ENCODE data around the gene SLC35B2. TPM values are rescaled to one million over a fixed set of nuclear protein-coding genes. Genes with fewer than 3 reads are reported as not detected.

SLC35B2 gene
- total RNA-seq, 1 donor from 2014 or later = 38.0 TPM

DNA sequence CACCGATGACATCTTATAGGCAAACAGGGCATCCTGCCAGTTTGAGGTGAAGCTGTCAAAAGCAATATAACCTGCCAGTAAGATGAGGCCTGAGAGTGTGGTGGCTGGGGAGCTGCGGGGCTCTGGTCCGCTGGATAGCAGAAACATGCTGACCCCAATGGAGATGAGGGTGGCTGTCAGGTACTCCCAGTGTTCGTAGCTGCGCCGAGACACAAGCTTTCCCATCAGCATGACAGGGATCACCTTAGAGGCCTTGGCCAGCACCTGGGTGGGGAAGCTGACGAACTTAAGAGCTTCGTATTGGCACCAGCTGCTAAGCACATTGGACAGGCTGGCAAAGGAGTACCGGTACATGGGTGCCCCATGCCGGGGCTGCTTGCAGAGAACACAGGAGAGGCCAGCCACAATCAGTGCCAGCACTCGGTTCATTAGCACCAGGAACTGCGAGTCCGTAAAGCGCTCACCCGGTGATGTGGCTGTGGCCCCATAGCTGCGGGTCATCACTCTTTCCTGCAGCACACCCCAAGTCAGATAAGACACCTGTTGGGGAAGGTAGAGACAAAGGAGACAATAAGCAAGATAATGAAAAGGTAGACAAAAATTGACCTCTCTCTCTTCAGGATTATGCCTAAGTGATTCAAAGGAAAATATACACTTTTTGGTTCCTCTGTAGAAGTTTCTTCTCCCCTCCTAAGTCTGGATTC, 2.1 kb downstream of the SLC35B2 start:
- DNase-seq (ENCODE audit: low read depth in 2 of 2) = no peak

DNA sequence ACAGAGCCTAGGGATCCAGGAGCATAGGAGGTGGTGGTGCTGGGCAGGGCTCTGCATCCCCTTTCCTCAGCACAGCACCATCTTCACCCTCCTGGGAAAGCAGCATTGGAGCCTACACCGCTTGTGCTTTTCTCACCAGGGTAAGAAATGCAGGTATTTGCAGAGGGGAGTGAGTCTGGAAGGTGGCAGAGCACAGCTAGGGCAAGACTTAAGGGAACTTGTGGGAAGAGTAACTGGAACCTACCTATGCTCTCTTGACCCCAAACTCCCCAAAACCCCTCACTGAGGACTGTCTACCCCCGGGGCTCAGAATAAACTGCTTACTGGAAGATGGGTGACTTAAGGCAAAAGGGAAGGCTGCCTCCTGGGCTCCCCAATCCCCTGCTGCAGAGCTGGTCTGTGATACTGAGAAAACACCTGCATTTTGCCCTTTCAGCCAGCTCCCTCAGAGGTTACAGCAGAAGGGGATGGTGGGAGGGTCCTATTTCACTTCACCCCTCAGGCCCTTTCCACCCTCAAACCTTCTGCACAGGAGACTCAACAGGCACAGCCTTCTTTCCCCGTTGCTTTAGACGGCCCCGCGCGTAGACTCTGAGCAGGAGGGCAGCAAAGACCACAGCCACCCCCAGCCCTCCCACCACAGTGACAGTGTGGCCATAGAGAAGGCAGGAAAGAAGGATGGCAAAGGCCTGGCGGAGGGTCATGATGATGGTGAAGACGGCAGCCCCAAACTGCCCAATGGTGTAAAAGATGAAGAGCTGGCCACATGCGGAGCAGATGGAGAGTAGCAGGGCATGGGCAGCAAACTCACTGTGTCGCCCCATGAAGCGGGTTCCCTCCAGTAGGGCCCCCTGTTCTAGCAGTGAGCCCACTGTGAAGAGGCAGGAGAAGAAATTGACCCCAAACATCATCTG, 2.9 kb downstream of the SLC35B2 start:
- no peak for DNase-seq (ENCODE audit: low read depth in 2 of 2)

DNA sequence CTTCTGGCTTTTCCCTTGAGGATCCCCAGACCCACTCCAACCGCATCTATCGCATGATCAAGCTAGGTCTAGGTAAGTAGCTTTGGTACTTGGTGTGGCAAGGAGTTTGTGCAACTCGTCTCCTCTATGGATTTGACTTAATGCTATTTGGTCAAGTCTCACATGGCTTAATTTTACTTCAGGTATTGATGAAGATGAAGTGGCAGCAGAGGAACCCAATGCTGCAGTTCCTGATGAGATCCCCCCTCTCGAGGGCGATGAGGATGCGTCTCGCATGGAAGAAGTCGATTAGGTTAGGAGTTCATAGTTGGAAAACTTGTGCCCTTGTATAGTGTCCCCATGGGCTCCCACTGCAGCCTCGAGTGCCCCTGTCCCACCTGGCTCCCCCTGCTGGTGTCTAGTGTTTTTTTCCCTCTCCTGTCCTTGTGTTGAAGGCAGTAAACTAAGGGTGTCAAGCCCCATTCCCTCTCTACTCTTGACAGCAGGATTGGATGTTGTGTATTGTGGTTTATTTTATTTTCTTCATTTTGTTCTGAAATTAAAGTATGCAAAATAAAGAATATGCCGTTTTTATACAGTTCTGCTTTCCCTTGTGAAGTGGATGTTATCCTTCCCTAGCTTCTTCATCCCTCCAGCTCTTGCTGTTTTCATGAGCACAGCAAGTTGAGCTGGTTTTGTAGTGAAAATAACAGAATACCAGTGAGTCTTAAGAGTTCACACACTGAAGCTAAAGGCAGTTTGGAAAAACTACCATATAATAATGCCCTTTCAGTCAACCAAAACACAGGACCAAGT, 3.8 kb downstream of the SLC35B2 start:
- peak in 1 of 2 donors; percentile 53 for DNase-seq (ENCODE audit: low read depth in 2 of 2)

DNA sequence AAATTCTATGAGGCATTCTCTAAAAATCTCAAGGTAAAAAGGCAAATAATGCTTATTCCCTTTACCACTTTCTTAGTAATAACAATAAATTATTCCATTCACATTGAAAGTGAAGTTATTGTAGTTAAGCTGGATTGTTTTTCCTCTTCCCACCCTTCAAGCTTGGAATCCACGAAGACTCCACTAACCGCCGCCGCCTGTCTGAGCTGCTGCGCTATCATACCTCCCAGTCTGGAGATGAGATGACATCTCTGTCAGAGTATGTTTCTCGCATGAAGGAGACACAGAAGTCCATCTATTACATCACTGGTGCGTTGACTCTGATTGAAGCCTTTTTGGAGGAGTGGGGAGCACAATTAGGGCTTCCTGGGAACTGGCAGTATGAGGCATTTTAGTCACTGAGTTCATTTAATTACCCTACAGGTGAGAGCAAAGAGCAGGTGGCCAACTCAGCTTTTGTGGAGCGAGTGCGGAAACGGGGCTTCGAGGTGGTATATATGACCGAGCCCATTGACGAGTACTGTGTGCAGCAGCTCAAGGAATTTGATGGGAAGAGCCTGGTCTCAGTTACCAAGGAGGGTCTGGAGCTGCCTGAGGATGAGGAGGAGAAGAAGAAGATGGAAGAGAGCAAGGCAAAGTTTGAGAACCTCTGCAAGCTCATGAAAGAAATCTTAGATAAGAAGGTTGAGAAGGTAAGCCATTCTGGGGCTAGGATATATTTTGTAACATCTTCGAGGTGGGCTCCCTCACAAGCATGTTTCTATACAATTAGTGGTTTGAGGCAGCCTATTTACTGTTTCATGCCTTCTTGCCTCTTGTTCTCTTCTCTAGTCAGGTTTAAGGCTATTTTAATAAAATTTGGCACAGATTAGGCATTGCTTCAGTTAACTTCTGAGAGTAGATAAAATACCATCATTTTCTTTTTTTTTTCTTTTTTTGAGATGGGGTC, 5.5 kb downstream of the SLC35B2 start:
- no peak for DNase-seq (ENCODE audit: low read depth in 2 of 2)

DNA sequence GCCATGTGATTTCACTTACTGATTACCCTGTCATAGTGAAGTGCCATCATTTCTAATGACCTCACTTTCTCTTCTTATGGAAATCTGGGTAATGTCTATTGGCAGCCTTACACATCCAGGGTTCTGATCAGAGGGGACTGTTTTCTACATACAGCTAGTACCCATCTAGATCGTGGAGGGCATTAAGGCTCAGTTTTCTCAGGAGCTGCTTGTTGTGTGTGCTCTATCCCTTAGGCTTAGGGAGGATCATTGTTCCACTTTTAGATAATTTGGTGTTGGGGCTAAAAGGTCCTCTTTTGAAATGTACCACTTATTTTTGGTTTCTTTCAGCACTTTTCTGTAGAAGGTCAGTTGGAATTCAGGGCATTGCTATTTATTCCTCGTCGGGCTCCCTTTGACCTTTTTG, 6.6 kb downstream of the SLC35B2 start:
- DNase-seq (ENCODE audit: low read depth in 2 of 2) = no peak

DNA sequence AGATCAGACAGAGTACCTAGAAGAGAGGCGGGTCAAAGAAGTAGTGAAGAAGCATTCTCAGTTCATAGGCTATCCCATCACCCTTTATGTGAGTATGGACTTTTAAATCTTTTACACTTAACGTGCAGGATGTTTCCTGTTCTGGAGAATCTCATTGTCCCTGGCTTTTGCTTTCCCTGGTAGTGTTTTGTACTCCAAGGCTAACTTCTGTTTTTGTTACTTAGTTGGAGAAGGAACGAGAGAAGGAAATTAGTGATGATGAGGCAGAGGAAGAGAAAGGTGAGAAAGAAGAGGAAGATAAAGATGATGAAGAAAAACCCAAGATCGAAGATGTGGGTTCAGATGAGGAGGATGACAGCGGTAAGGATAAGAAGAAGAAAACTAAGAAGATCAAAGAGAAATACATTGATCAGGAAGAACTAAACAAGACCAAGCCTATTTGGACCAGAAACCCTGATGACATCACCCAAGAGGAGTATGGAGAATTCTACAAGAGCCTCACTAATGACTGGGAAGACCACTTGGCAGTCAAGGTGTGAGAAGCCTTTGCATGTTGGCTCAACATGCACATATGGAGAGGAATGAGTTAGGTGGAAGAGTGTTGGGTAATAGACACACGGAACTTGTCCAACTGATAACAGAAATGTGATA, 7.1 kb downstream of the SLC35B2 start:
- DNase-seq (ENCODE audit: low read depth in 2 of 2) = no peak

DNA sequence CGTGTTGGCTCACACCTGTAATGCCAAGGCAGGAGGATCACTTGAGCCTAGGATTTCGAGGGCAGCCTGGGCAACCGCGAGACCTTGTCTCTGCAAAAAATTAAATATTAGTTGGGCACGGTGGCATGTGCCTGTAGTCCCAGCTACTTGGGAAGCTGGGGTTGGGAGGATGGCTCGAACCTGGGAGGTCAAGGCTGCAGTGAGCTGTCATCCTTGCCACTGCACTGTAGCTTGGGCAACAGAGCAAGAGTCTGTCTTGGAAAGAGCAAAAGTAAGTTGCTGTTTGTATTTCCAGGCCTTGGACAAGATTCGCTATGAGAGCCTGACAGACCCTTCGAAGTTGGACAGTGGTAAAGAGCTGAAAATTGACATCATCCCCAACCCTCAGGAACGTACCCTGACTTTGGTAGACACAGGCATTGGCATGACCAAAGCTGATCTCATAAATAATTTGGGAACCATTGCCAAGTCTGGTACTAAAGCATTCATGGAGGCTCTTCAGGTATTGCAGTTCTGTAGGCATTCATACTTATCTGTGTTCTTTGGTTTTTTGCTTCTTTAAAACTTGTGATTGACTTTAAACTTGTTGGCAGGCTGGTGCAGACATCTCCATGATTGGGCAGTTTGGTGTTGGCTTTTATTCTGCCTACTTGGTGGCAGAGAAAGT, 8.1 kb downstream of the SLC35B2 start:
- no peak for DNase-seq (ENCODE audit: low read depth in 2 of 2)

DNA sequence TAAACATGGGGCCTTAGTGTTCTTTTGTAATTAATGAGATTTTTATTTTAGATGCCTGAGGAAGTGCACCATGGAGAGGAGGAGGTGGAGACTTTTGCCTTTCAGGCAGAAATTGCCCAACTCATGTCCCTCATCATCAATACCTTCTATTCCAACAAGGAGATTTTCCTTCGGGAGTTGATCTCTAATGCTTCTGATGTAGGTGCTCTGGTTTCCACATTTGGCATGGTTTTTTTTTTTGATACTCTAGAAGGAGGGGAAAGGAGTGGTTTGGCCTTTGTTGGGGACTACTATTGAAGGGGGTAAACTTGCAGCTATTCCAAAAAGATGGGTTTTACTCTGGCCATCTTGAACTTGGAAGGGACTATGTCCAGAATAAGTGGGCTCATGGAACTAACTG, 8.7 kb downstream of the SLC35B2 start:
- DNase-seq (ENCODE audit: low read depth in 2 of 2) = no peak

DNA sequence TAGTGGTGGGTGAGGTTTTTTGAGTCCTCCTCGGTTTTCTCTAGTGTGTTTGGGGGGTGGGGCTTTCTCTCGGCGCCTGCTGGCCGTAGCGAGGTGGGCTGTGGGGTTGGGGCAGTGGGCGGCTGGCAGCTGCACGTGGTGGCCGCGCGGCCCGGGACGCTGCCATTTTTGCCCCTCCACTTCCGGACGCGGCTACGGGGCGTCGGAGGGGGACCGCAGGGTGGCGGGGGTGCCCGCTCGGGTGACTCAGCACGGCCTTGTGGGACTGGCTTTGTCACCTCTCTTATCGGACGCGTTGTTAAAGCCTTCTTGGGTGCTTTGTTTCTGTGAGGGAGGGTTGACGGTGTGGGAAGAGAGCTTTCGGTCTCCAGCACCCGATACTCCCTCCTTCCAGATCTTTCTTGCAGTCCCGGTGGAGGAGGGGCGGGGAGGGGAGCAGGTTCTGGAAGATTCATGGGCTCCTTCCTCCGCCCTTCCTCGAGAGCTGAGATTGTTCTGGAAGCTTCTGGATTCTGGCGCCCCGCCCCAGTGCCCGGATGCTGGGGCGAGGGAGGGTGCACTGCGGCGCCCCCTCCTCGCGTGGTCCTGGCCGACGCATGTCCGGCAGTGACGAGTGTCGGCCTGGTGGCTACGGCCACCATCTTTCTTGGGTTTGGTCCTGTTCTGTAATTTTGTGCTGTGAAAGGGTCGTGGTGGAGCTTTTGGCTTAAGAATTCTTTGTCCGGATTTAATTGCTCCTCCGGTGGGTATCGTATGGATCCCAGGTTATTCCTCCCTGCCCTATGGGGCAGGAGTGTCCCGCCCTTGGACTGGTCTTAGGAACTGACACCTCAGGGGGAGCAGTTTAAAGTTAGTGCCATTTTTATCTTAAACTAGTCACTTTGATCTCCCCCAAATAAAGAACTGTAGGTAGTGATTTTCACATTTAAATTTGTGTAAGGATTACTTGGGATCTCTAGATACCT, 9.7 kb downstream of the SLC35B2 start:
- peak; percentile 45 to 72 for DNase-seq (ENCODE audit: low read depth in 2 of 2)

DNA sequence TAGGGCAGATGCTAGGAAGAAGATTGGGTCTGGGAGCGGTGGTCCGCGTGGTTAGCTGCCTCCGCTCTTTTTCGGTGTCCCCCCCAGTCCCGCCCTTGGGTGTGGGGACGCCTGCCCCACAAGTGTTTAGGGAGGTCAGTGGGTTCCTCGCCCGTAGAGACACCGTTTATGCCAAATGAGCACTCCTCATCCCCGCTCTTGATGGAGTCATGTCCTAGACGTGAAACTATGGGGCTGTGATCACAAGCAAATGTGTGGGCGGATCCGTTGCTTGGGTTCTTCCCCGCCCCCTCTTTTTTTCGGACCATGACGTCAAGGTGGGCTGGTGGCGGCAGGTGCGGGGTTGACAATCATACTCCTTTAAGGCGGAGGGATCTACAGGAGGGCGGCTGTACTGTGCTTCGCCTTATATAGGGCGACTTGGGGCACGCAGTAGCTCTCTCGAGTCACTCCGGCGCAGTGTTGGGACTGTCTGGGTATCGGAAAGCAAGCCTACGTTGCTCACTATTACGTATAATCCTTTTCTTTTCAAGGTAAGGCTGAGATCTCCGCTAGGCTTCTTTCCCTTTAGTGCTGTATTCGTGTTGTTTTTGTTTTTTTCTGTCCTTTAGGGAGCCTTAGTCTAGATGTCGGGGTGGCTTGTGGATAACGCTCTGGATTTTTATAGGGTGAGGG, 10.5 kb downstream of the SLC35B2 start, which contains the start of gene HSP90AB1:
HSP90AB1 (plus strand) TSS at position 439 of the 675 bp plus-strand sequence. CDS start 1,529 bp downstream, outside the sequence.
- peak; percentile 98 to 99 for DNase-seq (ENCODE audit: low read depth in 2 of 2)

DNA sequence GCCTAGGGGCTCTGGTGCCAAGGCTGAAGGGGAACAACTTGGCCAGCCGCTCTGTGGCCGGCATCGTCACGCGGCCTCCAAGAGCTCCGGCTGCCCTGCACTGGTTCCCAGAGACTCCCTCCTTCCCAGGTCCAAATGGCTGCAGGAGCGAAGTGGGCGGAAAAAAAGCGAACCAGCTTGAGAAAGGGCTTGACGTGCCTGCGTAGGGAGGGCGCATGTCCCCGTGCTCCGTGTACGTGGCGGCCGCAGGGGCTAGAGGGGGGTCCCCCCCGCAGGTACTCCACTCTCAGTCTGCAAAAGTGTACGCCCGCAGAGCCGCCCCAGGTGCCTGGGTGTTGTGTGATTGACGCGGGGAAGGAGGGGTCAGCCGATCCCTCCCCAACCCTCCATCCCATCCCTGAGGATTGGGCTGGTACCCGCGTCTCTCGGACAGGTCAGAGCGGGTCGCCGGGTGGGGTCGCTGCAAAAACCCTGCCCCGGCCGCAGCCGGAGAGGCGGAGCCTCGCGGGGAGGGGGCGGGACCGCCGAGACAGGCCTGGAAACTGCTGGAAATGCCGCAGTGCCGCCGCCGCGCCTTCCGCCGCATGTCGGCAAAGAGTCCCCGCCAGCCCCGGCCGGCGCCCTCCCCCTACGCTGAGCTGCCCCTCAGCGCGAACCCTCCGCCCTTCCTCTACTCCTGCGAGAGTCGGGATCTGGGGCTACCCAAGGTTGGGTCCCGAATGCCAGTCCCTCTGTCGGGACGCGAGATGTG, 11.2 kb downstream of the SLC35B2 start:
- peak; percentile 60 to 86 for DNase-seq (ENCODE audit: low read depth in 2 of 2)

DNA sequence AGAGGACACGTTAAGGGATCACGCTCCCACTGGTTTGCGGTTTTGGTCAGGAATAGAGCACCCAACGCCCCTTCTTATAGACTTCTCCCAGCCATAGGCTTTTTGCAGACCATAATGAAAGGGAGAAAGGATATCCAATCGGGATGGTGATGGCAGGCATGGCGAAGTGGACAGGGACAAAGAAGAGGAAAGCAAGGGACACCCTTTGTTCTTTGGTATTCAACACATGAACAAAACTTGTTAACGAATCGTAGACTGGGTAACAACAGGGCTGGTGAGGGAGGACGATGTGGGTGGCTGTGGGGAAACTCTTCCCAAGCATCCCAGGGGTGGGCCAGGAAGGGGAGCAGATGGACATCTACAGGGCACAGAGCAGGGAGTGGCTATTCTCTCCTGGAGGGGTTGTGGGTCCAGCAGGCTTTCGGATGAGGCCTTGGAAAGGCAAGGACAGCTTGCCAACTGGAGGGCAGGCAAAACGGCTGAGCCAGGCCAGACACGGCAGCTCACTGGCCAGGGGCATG, 11.9 kb downstream of the SLC35B2 start:
- no peak for DNase-seq (ENCODE audit: low read depth in 2 of 2)

DNA sequence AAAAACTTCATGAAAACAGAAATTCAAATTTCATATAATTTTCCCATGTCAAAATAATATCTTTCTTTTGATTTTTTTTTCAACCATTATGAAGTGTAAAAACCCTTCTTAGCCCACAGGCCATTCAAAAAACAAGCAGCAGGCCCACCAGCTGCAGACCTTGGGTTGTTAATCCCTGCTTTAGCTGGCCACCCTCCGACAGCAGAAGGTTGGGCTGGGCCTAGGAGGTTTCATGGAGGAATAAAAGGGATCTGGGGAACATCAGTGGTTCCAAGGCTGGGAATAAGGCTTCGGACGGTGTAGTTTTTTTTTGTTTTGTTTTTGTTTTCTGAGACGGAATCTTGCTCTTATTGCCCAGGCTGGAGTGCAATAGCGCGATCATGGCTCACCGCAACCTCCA, 14.0 kb downstream of the SLC35B2 start:
- DNase-seq (ENCODE audit: low read depth in 2 of 2) = no peak

DNA sequence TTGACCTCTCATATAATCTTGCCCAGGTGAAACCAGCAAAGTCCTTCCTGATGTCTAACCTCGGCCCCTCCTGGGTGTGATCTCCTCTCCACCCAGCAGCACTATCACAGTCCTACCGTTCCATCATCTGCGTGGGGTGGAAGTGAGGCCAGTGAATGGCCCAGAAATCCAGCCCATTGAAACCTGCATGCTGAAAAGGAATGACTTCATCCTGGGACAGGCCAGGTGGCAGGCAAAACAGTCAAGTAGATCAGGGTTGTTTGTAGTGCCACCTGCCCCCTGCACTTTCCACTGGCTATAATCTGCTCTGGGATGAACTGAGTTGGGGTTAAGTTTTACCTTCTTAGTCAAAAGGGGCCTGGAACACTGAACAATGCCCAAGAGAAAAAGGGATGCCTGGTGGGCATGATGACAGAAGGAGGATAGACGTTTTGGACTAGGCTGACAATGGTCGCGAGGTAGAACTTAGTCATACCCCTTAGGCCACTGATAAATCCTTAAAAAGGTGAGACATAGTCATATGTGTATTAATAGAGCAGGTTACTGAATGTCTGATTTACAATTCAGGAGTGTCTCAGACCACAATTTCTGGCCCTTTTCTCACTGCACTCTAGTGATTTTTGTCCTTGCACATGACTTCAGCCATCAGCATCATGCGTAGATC, 18.5 kb downstream of the SLC35B2 start:
- DNase-seq (ENCODE audit: low read depth in 2 of 2) = no peak

DNA sequence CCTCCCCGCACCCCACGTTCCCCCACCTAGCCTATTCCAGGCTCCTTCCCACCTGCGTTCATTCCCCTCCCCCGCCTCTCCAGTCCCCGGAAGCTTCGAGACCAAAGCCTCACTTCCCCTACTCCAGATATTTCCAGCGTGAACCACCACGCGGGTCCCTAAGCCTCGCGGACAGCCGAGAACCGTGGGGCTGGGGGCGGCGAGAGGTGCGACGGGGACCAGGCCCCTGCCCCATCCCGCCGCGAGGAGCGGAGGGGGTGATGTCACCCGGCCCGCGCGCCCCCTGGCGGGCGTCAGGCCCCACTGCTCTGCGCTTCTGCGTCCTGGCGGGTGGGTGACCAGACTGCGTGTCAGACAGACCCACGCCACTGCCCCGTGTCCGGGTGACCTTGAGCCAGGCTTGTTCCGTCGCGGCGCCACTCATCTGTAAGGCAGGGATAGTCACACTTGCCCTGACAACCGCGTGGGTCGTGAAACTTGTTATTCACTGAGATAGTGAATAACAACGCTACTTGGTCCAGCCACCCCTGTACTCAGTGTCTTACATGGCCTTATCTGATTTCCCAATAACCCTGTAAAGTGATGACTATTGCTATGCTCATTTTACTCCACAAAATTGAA, 19.4 kb downstream of the SLC35B2 start:
- peak in 1 of 2 donors; percentile 75 for DNase-seq (ENCODE audit: low read depth in 2 of 2)

All from dermis microvascular lymphatic vessel endothelial cell (primary cell).